ENCODE data around the gene CUL9. TPM values are rescaled to one million over a fixed set of nuclear protein-coding genes. Genes with fewer than 3 reads are reported as not detected.

CUL9 gene
- total RNA-seq, 1 experiment from 2014 or later, result 30.4 TPM

DNA sequence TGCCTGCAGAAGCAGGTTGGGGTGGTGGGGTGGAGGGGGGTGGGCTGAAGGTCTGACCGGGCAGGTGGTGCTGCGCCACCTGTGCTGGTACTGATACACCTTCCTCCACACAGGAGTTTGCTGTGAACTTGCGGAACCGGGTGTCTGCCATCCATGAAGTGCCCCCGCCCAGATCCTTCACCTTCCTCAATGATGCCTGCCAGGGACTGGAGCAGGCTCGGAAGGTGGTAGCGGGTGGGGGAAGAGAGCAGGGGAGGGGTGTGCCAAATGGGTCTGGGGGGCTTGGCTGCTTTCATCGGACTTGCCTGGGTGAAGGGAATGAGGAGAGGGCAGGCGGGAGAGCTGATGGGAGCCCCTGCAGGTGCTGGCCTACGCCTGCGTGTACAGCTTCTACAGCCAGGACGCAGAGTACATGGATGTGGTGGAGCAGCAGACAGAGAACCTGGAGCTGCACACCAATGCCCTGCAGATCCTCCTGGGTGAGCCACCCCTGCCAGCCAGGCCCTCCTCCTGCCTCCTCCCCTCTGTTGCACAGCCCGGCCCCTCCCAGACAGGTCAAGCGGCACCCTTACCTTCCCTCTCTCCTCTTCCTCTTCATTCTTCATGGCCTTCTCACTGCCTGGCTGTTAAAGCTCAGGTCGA, 40.5 kb downstream of the CUL9 start:
- Histone ChIP-seq H4K20me1 (ENCODE audit: low read length) (no peaks in the 10 kb centered on the region), H3K36me3 (ENCODE audit: low read depth, low read length) (no peaks in the 10 kb centered on the region), H3K4me2 (ENCODE audit: low read length) (no peak overlapping the region), H3K4me1 (ENCODE audit: insufficient read depth, low read length) (0 out of 2 replicates have a peak, but pooled peaks cover 3% of the 10 kb centered on the region), H2AFZ (ENCODE audit: low read length) (no peak overlapping the region), H3K4me3 (ENCODE audit: low read length) (no peak overlapping the region), H3K27me3 (ENCODE audit: low read length) (no peaks in the 10 kb centered on the region), H3K9me3 (ENCODE audit: low read length) (no peaks in the 10 kb centered on the region), H3K79me2 (ENCODE audit: low read length) (peaks cover 5% of the 10 kb centered on the region), H3F3A (ENCODE audit: low read length, unreplicated experiment) (no peaks in the 10 kb centered on the region), H3K9me2 (replicated peaks; ENCODE audit: low read length) (no peaks in the 10 kb centered on the region), H3K9ac (ENCODE audit: low read length) (no peak overlapping the region), H3K27ac (ENCODE audit: low read length) (no peak overlapping the region)
- no TSS peak for BruUV-seq (replicated peaks)
- ATAC-seq, result no peak
- DNase-seq, result no peak
- no peak for TF ChIP-seq EZH2 (IDR thresholded peaks at IDR 0.05; ENCODE audit: low read length, unreplicated experiment)
- TF ChIP-seq, protein P1, sequence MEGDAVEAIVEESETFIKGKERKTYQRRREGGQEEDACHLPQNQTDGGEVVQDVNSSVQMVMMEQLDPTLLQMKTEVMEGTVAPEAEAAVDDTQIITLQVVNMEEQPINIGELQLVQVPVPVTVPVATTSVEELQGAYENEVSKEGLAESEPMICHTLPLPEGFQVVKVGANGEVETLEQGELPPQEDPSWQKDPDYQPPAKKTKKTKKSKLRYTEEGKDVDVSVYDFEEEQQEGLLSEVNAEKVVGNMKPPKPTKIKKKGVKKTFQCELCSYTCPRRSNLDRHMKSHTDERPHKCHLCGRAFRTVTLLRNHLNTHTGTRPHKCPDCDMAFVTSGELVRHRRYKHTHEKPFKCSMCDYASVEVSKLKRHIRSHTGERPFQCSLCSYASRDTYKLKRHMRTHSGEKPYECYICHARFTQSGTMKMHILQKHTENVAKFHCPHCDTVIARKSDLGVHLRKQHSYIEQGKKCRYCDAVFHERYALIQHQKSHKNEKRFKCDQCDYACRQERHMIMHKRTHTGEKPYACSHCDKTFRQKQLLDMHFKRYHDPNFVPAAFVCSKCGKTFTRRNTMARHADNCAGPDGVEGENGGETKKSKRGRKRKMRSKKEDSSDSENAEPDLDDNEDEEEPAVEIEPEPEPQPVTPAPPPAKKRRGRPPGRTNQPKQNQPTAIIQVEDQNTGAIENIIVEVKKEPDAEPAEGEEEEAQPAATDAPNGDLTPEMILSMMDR (conservative IDR thresholded peaks at IDR 0.05; ENCODE audit: low read depth, low read length), result no peak
- no peak for TF ChIP-seq EZH2phosphoT487 (IDR thresholded peaks at IDR 0.05; ENCODE audit: borderline replicate concordance, low read length)
- ChIA-PET CTCF (interaction anchor here (0.6 kb wide), 1 partner anchor 215 kb away, joined by 3 read pairs; no protein-coding TSS in a partner anchor), POLR2A (ENCODE audit: unreplicated experiment) (no interaction called here)
- intact Hi-C loops (cut with micrococcal nuclease), result no loop called here

DNA sequence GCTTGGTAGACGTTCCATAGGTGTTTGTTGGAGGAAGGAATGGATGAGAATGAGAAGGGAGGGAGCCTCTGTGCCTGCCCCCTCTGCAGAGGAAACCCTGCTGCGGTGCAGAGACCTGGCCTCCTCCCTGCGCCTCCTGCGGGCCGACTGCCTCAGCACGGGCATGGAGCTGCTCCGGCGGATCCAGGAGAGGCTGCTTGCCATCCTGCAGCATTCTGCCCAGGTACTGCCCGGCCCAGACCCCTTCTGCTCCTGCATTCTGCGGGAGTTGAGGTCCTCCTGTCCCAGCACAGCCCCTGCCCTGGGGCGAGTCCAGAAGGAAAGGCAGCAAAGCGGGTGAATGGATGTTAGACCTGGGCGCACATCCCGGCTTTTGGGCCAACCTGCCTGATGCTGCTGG, 41.2 kb downstream of the CUL9 start:
- BruUV-seq (replicated peaks), result no TSS peak
- Histone ChIP-seq H3K27me3 (ENCODE audit: low read length) (no peaks in the 10 kb centered on the region), H3F3A (ENCODE audit: low read length, unreplicated experiment) (no peaks in the 10 kb centered on the region), H4K20me1 (ENCODE audit: low read length) (no peaks in the 10 kb centered on the region), H3K36me3 (ENCODE audit: low read depth, low read length) (no peaks in the 10 kb centered on the region), H2AFZ (ENCODE audit: low read length) (no peak overlapping the region), H3K27ac (ENCODE audit: low read length) (no peak overlapping the region), H3K4me3 (ENCODE audit: low read length) (no peak overlapping the region), H3K9ac (ENCODE audit: low read length) (no peak overlapping the region), H3K9me2 (replicated peaks; ENCODE audit: low read length) (no peaks in the 10 kb centered on the region), H3K4me1 (ENCODE audit: insufficient read depth, low read length) (peaks cover 5% of the 10 kb centered on the region; the same call in 1 of the 2 replicates), H3K9me3 (ENCODE audit: low read length) (no peaks in the 10 kb centered on the region), H3K79me2 (ENCODE audit: low read length) (peaks cover 12% of the 10 kb centered on the region), H3K4me2 (ENCODE audit: low read length) (no peak overlapping the region)
- TF ChIP-seq EZH2 (IDR thresholded peaks at IDR 0.05; ENCODE audit: low read length, unreplicated experiment), result no peak
- TF ChIP-seq, protein P1 (conservative IDR thresholded peaks at IDR 0.05; ENCODE audit: low read depth, low read length), result no peak
- TF ChIP-seq EZH2phosphoT487 (IDR thresholded peaks at IDR 0.05; ENCODE audit: borderline replicate concordance, low read length), result no peak
- intact Hi-C loops (cut with micrococcal nuclease), result no loop called here
- DNase-seq (no peak), ATAC-seq (no peak)
- POLR2A ChIA-PET (ENCODE audit: unreplicated experiment), result no interaction called here
- CTCF ChIA-PET, result interaction anchor here (0.6 kb wide), 1 partner anchor 214 kb away, joined by 3 read pairs; no protein-coding TSS in a partner anchor

DNA sequence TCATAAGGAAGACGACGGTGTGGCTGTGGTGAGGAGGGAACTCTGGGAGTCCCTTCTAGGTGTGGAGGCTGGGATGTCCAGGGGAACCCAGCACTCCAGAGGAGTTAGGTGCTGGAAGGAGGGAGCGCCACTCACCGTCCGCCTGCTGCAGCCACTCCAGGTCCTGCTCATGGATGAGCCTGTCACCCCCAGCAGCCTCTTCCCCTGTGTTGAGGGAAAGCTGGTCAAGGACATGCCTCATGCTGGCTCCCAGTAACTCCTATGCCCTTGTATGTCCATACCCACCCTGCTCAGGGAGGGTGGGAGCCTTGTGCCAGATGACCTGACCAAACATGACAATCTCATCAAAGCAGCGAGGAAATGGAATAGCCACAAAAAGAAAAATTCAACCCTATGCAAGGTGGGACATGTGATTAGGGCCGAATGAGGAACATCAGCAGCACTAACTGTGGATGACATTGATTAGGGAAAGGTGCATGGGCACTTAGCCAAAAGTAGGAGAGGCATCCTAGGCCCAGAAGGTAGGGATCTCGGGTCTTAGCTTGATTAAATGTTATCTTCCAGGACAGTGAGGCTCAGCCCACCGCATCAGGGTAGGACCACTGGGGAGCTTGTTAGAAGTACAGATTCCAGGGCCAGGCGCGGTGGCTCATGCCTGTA, 44.3 kb downstream of the CUL9 start:
- no peak overlapping the region for H3K9ac ChIP-seq (ENCODE audit: low read length)
- H3K4me3 ChIP-seq (ENCODE audit: low read length), result no peak overlapping the region
- ChIA-PET POLR2A (ENCODE audit: unreplicated experiment) (no interaction called here), CTCF (no interaction called here)
- H3K9me2 ChIP-seq (replicated peaks; ENCODE audit: low read length), result no peaks in the 10 kb centered on the region
- ATAC-seq, result no peak
- H2AFZ ChIP-seq (ENCODE audit: low read length), result no peak overlapping the region
- H3K27ac ChIP-seq (ENCODE audit: low read length), result no peak overlapping the region
- H3K9me3 ChIP-seq (ENCODE audit: low read length), result no peaks in the 10 kb centered on the region
- H3K36me3 ChIP-seq (ENCODE audit: low read depth, low read length), result no peaks in the 10 kb centered on the region
- no peaks in the 10 kb centered on the region for H4K20me1 ChIP-seq (ENCODE audit: low read length)
- intact Hi-C loops (cut with micrococcal nuclease), result no loop called here
- no peak for DNase-seq
- H3K4me1 ChIP-seq (ENCODE audit: insufficient read depth, low read length), result peaks cover 10% of the 10 kb centered on the region; the same call in 1 of the 2 replicates
- H3K27me3 ChIP-seq (ENCODE audit: low read length), result no peaks in the 10 kb centered on the region
- BruUV-seq (replicated peaks), result no TSS peak
- no peaks in the 10 kb centered on the region for H3F3A ChIP-seq (ENCODE audit: low read length, unreplicated experiment)
- TF ChIP-seq, protein P1 (conservative IDR thresholded peaks at IDR 0.05; ENCODE audit: low read depth, low read length), result no peak
- TF ChIP-seq EZH2phosphoT487 (IDR thresholded peaks at IDR 0.05; ENCODE audit: borderline replicate concordance, low read length) (no peak), EZH2 (IDR thresholded peaks at IDR 0.05; ENCODE audit: low read length, unreplicated experiment) (no peak)
- H3K79me2 ChIP-seq (ENCODE audit: low read length), result peaks cover 19% of the 10 kb centered on the region
- H3K4me2 ChIP-seq (ENCODE audit: low read length), result no peak overlapping the region
